Neuronal stem cell (in vitro differentiated cells): ENCODE results near the gene SPRR2G.
"Not testable (repeated sequence)": the region's sequence is repeated elsewhere in the genome, so short reads cannot be mapped to it uniquely, and the experiment has no call there.

Experiments
- DNase-seq: peaks from one replicate; pipeline ENCODE4 v3.0.0-alpha.2; 2013; ENCODE audit warnings: low spot score
- H2AFZ ChIP-seq: one replicate; pipeline ENCODE4 v1.6.1; 2013; ENCODE audit warnings: mild to moderate bottlenecking, low read length, inconsistent platforms
- H2AK5ac ChIP-seq: 2 replicates; pipeline ENCODE4 v1.6.1; 2013; ENCODE audit warnings: low read depth, mild to moderate bottlenecking, inconsistent platforms, low read length, moderate library complexity, mixed read lengths
- H2BK120ac ChIP-seq: 2 replicates; pipeline ENCODE4 v1.6.1; 2013; ENCODE audit warnings: low read depth, mild to moderate bottlenecking, inconsistent platforms, low read length, moderate library complexity, mixed read lengths
- H2BK12ac ChIP-seq: one replicate; pipeline ENCODE4 v1.6.1; 2013; ENCODE audit warnings: low read length, inconsistent platforms
- H2BK15ac ChIP-seq: 2 replicates; pipeline ENCODE4 v1.6.1; 2013; ENCODE audit warnings: mild to moderate bottlenecking, low read length, inconsistent platforms, mixed read lengths
- H2BK5ac ChIP-seq: one replicate; pipeline ENCODE4 v1.6.1; 2013; ENCODE audit warnings: inconsistent platforms, mild to moderate bottlenecking, low read length, moderate library complexity
- H3K14ac ChIP-seq: one replicate; pipeline ENCODE4 v1.6.1; 2013; ENCODE audit warnings: low read length, inconsistent platforms
- H3K18ac ChIP-seq: 2 replicates; pipeline ENCODE4 v1.6.1; 2013; ENCODE audit warnings: low read length, inconsistent platforms
- H3K23ac ChIP-seq: 2 replicates; pipeline ENCODE4 v1.6.1; 2013; ENCODE audit warnings: low read depth, mild to moderate bottlenecking, mixed read lengths, low read length, inconsistent platforms; ENCODE audit not compliant: poor library complexity
- H3K27ac ChIP-seq: replicated peaks from 3 replicates; pipeline ENCODE4 v1.5.1; 2013; ENCODE audit warnings: low read length, inconsistent platforms
- H3K27me3 ChIP-seq, 3 experiments: 2 replicates each; pipeline ENCODE4 v1.6.1; 2013; ENCODE audit warnings: low read length in 3 of 3, mild to moderate bottlenecking in 2 of 3, inconsistent platforms in 1 of 3, low read depth in 1 of 3, mixed read lengths in 1 of 3, moderate library complexity in 1 of 3; ENCODE audit not compliant: control insufficient read depth in 3 of 3, insufficient read depth in 3 of 3
- H3K36me3 ChIP-seq, 2 donors: replicated peaks in 1 of 2; 2 replicates each; pipeline ENCODE4 v1.6.1; 2013; ENCODE audit warnings: low read length in 2 of 2; ENCODE audit not compliant: control insufficient read depth in 2 of 2, insufficient read depth in 2 of 2
- H3K4ac ChIP-seq: 2 replicates; pipeline ENCODE4 v1.6.1; 2013; ENCODE audit warnings: inconsistent platforms, mild to moderate bottlenecking, low read length, moderate library complexity
- H3K4me1 ChIP-seq, 2 donors: 1 replicate in 1 of 2; 2 replicates in 1 of 2; pipeline ENCODE4 v1.6.1; 2013; ENCODE audit warnings: low read length in 2 of 2, low read depth in 1 of 2; ENCODE audit not compliant: control insufficient read depth in 2 of 2, insufficient read depth in 1 of 2
- H3K4me2 ChIP-seq: one replicate; pipeline ENCODE4 v1.6.1; 2013; ENCODE audit warnings: mild to moderate bottlenecking, low read length, inconsistent platforms; ENCODE audit not compliant: insufficient read depth, poor library complexity, severe bottlenecking
- H3K4me3 ChIP-seq, 2 donors: 2 replicates each; pipeline ENCODE4 v1.5.1; 2013; ENCODE audit warnings: low read length in 2 of 2, mild to moderate bottlenecking in 2 of 2, inconsistent platforms in 1 of 2, moderate library complexity in 1 of 2
- H3K79me1 ChIP-seq: one replicate; pipeline ENCODE4 v1.6.1; 2013; ENCODE audit warnings: low read depth, mild to moderate bottlenecking, inconsistent platforms, low read length, moderate library complexity
- H3K9ac ChIP-seq: one replicate; pipeline ENCODE4 v1.6.1; 2013; ENCODE audit warnings: mild to moderate bottlenecking, low read depth, low read length, inconsistent platforms; ENCODE audit not compliant: poor library complexity
- H3K9me3 ChIP-seq, 2 donors: replicated peaks in 1 of 2; 2 replicates each; pipeline versions ENCODE3 to v1.6.1; 2013; ENCODE audit warnings: low read length in 2 of 2, mild to moderate bottlenecking in 2 of 2, inconsistent platforms in 1 of 2, low read depth in 1 of 2, mixed read lengths in 1 of 2, moderate library complexity in 1 of 2; ENCODE audit not compliant: control insufficient read depth in 2 of 2, insufficient read depth in 1 of 2
- H4K8ac ChIP-seq: one replicate; pipeline ENCODE4 v1.6.1; 2013; ENCODE audit warnings: low read depth, mild to moderate bottlenecking, inconsistent platforms, low read length, moderate library complexity
- H4K91ac ChIP-seq: one replicate; pipeline ENCODE4 v1.6.1; 2013; ENCODE audit warnings: low read length, low read depth, mild to moderate bottlenecking, inconsistent platforms; ENCODE audit not compliant: poor library complexity
- WGBS, 2 donors: extraction: QIAGEN DNeasy Blood & Tissue Kit; methylation state at CpG; one replicate each; pipeline ENCODE4 v1.1.7; 2013; ENCODE audit warnings: missing lambda C conversion rate in 2 of 2, mixed read lengths in 1 of 2; ENCODE audit not compliant: insufficient read length in 2 of 2, insufficient replicate concordance in 1 of 2; ENCODE audit errors: extremely low coverage in 2 of 2; 5-methylcytosine and 5-hydroxymethylcytosine counted together

The SPRR2G gene

GRCh38 chr1:153190373-153190772, 39.7 kb upstream of the SPRR2G start:
- Histone ChIP-seq H3K27ac (no peak overlapping the region), H3K9me3 (peaks cover 0 to 2% of the 10 kb centered on the region in 2 donors), H2AFZ (no peak overlapping the region), H4K91ac (no peak overlapping the region), H3K36me3 (no peaks in the 10 kb centered on the region), H3K4me3 (no peak overlapping the region), H3K9ac (no peak overlapping the region), H4K8ac (no peak overlapping the region), H3K4ac (no peak overlapping the region), H3K14ac (no peak overlapping the region), H3K27me3 (no peaks in the 10 kb centered on the region), H3K18ac (no peak overlapping the region), H2BK15ac (no peak overlapping the region), H3K79me1 (no peaks in the 10 kb centered on the region), H2BK12ac (no peak overlapping the region), H3K4me2 (no peak overlapping the region), H2BK5ac (no peak overlapping the region), H2BK120ac (no peak overlapping the region), H3K4me1 (no peaks in the 10 kb centered on the region), H2AK5ac (no peak overlapping the region), H3K23ac (no peak overlapping the region)
- no peak for DNase-seq
- WGBS, 2 donors, result no CpG with 5 or more reads among the region's 3 CpGs

GRCh38 chr1:153188301-153188700, 37.6 kb upstream of the SPRR2G start:
- no CpG with 5 or more reads among the region's 4 CpGs for WGBS, 2 donors
- H3K27ac ChIP-seq, result not testable (repeated sequence)

GRCh38 chr1:153180556-153180955, 29.9 kb upstream of the SPRR2G start:
- no peak overlapping the region for H2AK5ac ChIP-seq
- no peak for DNase-seq
- H3K9me3 ChIP-seq, result no peaks in the 10 kb centered on the region
- H3K27me3 ChIP-seq, result no peaks in the 10 kb centered on the region
- no peak overlapping the region for H2BK15ac ChIP-seq
- H2BK5ac ChIP-seq, result no peak overlapping the region
- no CpG with 5 or more reads among the region's 4 CpGs for WGBS, 2 donors
- H3K4me1 ChIP-seq, result no peaks in the 10 kb centered on the region
- H4K8ac ChIP-seq, result no peak overlapping the region
- no peak overlapping the region for H3K27ac ChIP-seq
- no peak overlapping the region for H3K4me3 ChIP-seq
- no peak overlapping the region for H3K4me2 ChIP-seq
- no peaks in the 10 kb centered on the region for H3K79me1 ChIP-seq
- H2BK120ac ChIP-seq, result no peak overlapping the region
- H3K4ac ChIP-seq, result no peak overlapping the region
- no peak overlapping the region for H2BK12ac ChIP-seq
- no peak overlapping the region for H3K18ac ChIP-seq
- H3K36me3 ChIP-seq, result no peaks in the 10 kb centered on the region
- no peak overlapping the region for H4K91ac ChIP-seq
- H3K14ac ChIP-seq, result no peak overlapping the region
- no peak overlapping the region for H2AFZ ChIP-seq
- no peak overlapping the region for H3K23ac ChIP-seq
- no peak overlapping the region for H3K9ac ChIP-seq

More at GRCh38 chr1:153188301-153188700, 37.6 kb upstream of the SPRR2G start:
- H3K14ac ChIP-seq, H4K8ac ChIP-seq, H3K9ac ChIP-seq, H2AFZ ChIP-seq, DNase-seq, H3K27me3 ChIP-seq, H3K23ac ChIP-seq, H3K4me1 ChIP-seq, H3K79me1 ChIP-seq, H2AK5ac ChIP-seq, H2BK5ac ChIP-seq, H2BK12ac ChIP-seq, H3K9me3 ChIP-seq, H2BK15ac ChIP-seq, H3K4ac ChIP-seq, H3K4me2 ChIP-seq, H4K91ac ChIP-seq, H3K4me3 ChIP-seq, H3K18ac ChIP-seq, H2BK120ac ChIP-seq, H3K36me3 ChIP-seq: not testable (repeated sequence)

- H2BK15ac ChIP-seq, result no peak overlapping the region
- H3K27ac ChIP-seq, result no peak overlapping the region
- H3K9ac ChIP-seq, result no peak overlapping the region
- H3K9me3 ChIP-seq, result no peaks in the 10 kb centered on the region
- no peak overlapping the region for H4K91ac ChIP-seq
- H2BK12ac ChIP-seq, result no peak overlapping the region
- H3K79me1 ChIP-seq, result no peaks in the 10 kb centered on the region
- no peak overlapping the region for H3K18ac ChIP-seq
- H2AK5ac ChIP-seq, result no peak overlapping the region
- H3K27me3 ChIP-seq, result no peaks in the 10 kb centered on the region
- no peak overlapping the region for H2BK5ac ChIP-seq
- H3K23ac ChIP-seq, result no peak overlapping the region
- H2AFZ ChIP-seq, result no peak overlapping the region
- no peak overlapping the region for H4K8ac ChIP-seq
- H3K14ac ChIP-seq, result no peak overlapping the region
- no peaks in the 10 kb centered on the region for H3K36me3 ChIP-seq
- H3K4me1 ChIP-seq, result no peaks in the 10 kb centered on the region
- H3K4me2 ChIP-seq, result no peak overlapping the region
- no peak overlapping the region for H2BK120ac ChIP-seq
- no peak overlapping the region for H3K4me3 ChIP-seq
- no peak overlapping the region for H3K4ac ChIP-seq
- DNase-seq, result no peak
Observed at GRCh38 chr1:153178922-153179321, 28.2 kb upstream of the SPRR2G start.
